Measurements from ENCODE around the gene SNTA1.
"Not testable (repeated sequence)": the region's sequence is repeated elsewhere in the genome, so short reads cannot be mapped to it uniquely, and the experiment has no call there.

Gene SNTA1

DNA sequence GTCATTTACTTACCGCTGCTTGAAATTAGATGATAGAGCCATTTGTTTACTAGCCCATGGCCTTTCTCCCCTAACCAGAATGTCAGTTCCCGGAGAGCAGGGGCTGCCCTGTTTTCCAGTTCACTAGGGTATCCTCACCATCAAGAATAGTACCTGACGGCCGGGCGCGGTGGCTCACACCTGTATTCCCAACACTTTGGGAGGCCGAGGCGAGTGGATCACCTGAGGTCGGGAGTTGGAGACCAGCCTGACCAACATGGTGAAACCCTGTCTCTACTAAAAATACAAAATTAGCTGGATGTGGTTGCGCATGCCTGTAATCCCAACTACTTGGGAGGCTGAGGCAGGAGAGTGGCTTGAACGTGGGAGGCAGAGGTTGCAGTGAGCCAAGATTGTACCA is 19.7 kb downstream of the SNTA1 start:
- not testable (repeated sequence) for DNase-seq (ENCODE audit: low spot score); H3K4me1 Mint-ChIP-seq (ENCODE audit: low read depth); H3K9me3 Mint-ChIP-seq; H3K27ac Mint-ChIP-seq; H3K36me3 Mint-ChIP-seq (ENCODE audit: low read depth); H3K27me3 Mint-ChIP-seq (ENCODE audit: low read depth); H3K4me3 Mint-ChIP-seq

DNA sequence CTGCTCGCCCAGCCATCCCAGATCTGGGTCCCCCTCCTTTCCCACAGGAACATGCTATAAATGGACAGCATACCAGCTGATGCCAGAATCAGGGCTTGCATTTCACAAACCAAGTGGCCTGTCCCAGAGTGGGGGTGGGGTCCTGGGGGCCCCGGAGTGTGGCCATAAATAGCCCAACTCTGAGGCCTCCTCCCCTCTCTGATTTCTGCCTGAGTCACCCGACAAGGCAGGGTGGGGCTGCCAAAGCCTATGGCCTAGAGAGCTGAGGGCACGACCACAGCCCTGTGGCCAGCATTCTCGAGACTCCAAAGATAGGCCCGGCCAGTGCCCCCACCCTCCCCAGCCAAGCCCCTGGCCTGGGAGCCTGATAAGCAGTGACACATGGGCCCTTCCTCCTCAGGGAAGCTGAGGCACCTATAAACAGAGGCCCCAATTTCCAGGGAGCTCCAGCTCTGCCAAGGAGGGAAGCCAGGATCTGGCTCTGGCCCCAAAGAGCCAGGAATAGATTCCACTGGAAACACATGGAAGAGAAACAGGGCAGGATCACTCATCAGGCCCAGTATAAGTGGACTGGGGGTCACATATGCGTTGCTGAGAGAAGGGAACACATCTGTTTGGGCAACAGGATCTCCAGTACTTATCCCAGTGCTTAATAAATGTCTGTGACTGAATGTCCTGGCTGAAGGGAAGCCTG is 20.3 kb downstream of the SNTA1 start:
- no peaks in the 10 kb centered on the region for H3K36me3 Mint-ChIP-seq (ENCODE audit: low read depth)

DNA sequence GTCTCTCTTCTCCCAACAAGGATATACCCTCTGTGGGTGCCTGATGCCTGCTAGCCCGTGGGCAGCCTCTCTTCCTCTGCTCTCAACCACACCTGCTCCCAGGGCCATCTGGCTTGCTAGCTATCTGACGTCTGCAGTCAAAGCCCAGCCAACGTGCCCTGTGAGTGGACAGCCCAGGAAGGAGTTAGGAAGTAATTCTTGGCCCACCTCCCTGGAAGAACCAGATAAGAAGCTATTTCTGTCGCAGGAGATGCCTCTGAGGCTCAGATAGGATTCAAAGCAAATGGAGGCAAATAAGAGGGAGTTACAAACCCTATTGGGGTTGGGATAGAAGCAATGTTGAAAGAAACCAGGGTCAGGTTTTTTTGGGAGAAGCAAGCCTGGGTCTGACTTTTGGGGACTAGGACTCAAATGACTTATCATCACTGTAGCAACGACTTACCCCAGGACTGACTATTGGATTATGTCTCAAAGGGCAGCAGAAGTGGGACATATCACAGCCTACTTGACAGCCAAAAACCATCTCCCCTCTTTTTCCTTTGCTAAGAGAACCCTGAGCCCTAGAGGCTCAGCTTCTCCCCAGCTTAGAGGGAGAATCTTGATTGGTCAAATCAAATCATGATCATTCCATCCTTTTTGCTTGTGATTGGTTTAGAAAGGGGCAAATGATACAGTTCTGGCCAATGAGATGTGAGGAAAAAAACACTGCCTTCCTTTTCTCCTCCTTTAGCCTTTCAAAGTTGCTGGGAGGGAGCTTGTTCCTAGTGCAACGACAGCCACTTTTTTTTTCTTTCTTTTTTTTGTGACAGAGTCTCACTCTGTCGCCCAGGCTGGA is 24.2 kb downstream of the SNTA1 start:
- H3K27me3 Mint-ChIP-seq (ENCODE audit: low read depth), result no peaks in the 10 kb centered on the region
- H3K27ac Mint-ChIP-seq, result no peak overlapping the region
- H3K4me3 Mint-ChIP-seq, result no peak overlapping the region
- no peaks in the 10 kb centered on the region for H3K36me3 Mint-ChIP-seq (ENCODE audit: low read depth)
- no peak for DNase-seq (ENCODE audit: low spot score)
- H3K4me1 Mint-ChIP-seq (ENCODE audit: low read depth), result no peaks in the 10 kb centered on the region
- no peaks in the 10 kb centered on the region for H3K9me3 Mint-ChIP-seq

More for the DNA sequence above, 20.3 kb downstream of the SNTA1 start:
- Mint-ChIP-seq H3K27me3 (ENCODE audit: low read depth) (no peaks in the 10 kb centered on the region), H3K9me3 (no peaks in the 10 kb centered on the region), H3K4me3 (no peak overlapping the region), H3K27ac (no peak overlapping the region), H3K4me1 (ENCODE audit: low read depth) (no peaks in the 10 kb centered on the region)
- DNase-seq (ENCODE audit: low spot score), result no peak

DNA sequence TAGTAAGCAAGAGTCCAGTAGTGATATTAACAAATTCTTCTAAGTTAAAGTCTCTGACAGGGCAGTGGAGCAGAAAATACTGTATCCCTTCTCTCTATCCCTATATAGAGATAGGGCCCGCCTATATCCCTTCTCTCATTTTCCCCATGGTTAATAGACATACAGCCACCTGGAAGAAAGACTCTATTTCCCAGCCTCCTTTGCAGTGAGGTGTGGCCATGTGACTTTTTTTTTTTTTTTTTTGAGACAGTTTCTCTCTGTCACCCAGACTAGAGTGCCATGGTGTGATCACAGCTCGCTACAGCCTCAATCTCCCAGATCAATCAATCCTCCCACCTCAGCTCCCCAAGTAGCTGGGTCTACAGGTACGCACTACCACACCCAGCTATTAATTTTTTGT is 25.5 kb downstream of the SNTA1 start:
- H3K4me1 Mint-ChIP-seq (ENCODE audit: low read depth), result no peaks in the 10 kb centered on the region
- no peak for DNase-seq (ENCODE audit: low spot score)
- no peaks in the 10 kb centered on the region for H3K9me3 Mint-ChIP-seq
- H3K36me3 Mint-ChIP-seq (ENCODE audit: low read depth), result no peaks in the 10 kb centered on the region
- H3K27me3 Mint-ChIP-seq (ENCODE audit: low read depth), result no peaks in the 10 kb centered on the region
- no peak overlapping the region for H3K4me3 Mint-ChIP-seq
- H3K27ac Mint-ChIP-seq, result no peak overlapping the region

DNA sequence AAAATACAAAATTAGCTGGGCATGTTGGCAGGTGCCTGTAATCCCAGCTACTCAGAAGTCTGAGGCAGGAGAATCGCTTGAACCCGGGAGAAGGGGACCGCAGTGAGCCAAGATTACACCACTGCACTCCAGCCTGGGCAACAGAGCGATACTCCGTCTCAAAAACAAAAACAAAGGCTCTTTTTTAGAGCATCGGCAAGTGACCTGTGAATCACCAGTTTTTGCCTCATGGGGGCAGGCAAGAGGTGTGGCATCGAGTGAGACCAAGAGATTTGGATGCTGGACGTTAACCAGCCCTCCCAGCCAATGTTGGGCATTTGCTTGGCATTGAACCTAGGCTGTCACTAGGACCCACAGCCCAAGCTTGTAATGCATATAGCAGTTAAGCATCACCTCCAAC is 27.6 kb downstream of the SNTA1 start:
- H3K9me3 Mint-ChIP-seq, result no peaks in the 10 kb centered on the region
- H3K4me1 Mint-ChIP-seq (ENCODE audit: low read depth), result no peaks in the 10 kb centered on the region
- no peaks in the 10 kb centered on the region for H3K36me3 Mint-ChIP-seq (ENCODE audit: low read depth)
- no peak for DNase-seq (ENCODE audit: low spot score)
- H3K27me3 Mint-ChIP-seq (ENCODE audit: low read depth), result no peaks in the 10 kb centered on the region
- no peak overlapping the region for H3K27ac Mint-ChIP-seq
- H3K4me3 Mint-ChIP-seq, result no peak overlapping the region

DNA sequence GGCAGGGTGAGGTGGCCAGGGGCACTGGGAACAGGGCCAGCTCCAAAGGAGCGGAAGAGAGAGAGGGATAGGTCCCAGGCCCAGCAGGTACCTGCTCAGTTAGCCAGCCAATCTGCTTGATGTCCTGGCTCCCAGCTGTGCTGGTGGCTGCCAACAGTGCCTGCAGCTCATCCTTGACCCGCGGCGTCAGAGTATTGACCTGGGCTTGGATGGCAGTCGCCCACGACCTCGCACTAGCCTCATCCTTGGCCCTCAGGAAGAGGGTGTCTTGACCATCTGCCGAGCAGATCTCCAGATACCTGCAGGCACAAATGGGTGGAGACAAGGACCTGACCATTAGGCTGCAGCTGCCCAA is 31.1 kb downstream of the SNTA1 start:
- H3K27me3 Mint-ChIP-seq (ENCODE audit: low read depth), result no peaks in the 10 kb centered on the region
- H3K36me3 Mint-ChIP-seq (ENCODE audit: low read depth), result peaks cover 7% of the 10 kb centered on the region
- H3K27ac Mint-ChIP-seq, result no peak overlapping the region
- H3K9me3 Mint-ChIP-seq, result no peaks in the 10 kb centered on the region
- H3K4me1 Mint-ChIP-seq (ENCODE audit: low read depth), result no peaks in the 10 kb centered on the region
- DNase-seq (ENCODE audit: low spot score), result no peak
- H3K4me3 Mint-ChIP-seq, result no peak overlapping the region

DNA sequence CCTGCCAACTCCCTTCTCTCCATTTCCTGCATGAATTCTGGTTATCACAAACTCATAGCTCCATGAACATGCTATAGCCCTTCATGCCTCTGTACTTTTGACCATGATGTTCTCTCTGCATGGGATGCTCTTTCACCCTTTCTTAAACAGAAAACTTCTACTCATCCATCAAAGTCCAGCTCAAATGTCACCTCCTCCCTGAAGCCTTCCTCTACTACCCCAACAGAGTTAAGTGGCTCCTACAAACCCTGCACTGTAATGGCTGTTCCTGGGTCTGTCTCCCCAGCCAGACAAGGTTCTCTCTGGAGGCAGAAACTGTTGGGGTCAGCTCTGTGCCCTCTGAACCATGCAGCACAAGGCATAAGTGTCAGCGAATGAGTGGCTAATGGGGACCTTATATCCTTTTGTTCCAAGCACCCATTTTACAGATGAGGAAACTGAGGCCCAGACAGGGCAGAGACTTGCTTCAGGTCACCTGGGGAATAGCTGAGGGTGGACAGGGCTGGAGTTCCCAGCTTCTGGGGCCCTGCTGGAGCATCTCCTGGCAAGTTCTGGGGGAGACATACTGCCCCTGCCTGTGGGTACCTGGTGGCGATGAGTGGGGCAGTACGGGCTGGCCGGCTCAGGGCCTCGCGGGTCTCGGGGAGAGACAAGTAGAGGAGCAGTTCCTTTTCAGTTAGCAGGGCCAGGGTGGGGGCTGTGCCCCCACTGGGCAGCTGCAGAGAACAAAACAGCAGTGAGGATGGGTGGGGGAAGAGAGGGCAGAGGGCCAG is 31.7 kb downstream of the SNTA1 start:
- Mint-ChIP-seq H3K27ac (no peak overlapping the region), H3K4me1 (ENCODE audit: low read depth) (no peaks in the 10 kb centered on the region), H3K4me3 (no peak overlapping the region), H3K9me3 (no peaks in the 10 kb centered on the region), H3K36me3 (ENCODE audit: low read depth) (peaks cover 12% of the 10 kb centered on the region), H3K27me3 (ENCODE audit: low read depth) (no peaks in the 10 kb centered on the region)
- no peak for DNase-seq (ENCODE audit: low spot score)

DNA sequence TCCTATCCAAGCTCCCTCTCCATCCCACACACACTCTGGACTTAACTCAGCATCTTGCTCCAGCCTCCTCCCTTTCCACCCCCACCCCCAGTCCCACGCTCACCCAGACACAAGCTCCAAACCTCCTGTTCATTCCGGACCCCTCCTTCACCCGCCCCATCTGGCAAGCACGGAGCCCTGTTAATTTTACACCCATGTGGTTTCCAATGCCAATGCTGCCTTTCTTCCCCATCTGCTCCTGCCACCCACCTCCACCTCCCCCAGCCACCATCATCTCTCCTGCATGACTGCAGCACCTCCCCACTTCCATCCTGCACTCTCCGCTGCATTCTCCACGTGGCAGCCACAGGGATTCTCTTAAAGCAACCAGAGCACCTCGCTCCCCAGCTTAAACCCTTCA is 32.3 kb downstream of the SNTA1 start:
- H3K36me3 Mint-ChIP-seq (ENCODE audit: low read depth), result peaks cover 12% of the 10 kb centered on the region
- no peak overlapping the region for H3K27ac Mint-ChIP-seq
- no peak for DNase-seq (ENCODE audit: low spot score)
- no peaks in the 10 kb centered on the region for H3K4me1 Mint-ChIP-seq (ENCODE audit: low read depth)
- H3K27me3 Mint-ChIP-seq (ENCODE audit: low read depth), result no peaks in the 10 kb centered on the region
- H3K4me3 Mint-ChIP-seq, result no peak overlapping the region
- no peaks in the 10 kb centered on the region for H3K9me3 Mint-ChIP-seq

DNA sequence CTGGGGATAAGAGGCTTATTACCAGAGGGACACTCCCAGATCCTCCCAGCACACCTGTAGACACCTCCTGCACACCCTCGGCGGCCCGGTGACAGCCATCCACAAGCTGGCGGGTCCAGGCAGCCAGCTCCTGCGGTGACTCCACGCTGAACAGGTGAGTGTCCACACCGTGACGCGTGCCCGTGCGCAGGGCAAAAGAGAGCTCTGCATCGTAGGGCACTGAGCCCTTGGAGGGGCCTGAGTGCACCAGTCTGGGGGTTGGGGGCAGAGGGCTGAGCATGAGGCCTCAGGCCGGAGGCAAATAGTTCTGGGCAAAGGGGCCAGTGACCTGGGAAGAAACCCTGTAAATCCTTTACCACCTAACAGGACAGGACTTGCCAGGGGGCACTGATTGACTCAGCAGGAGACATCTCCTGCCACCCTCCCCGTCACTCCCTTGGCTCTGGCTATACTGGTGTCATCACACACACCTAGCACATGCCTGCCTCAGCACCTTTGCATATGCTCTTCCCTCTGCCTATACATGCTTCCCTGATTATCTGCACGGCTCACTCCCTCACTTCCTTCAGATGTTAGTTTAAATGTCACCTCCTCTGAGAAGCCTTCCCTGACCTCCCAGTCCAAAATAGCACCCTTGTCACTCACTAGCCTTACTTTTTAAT is 33.4 kb downstream of the SNTA1 start:
- Mint-ChIP-seq H3K27ac (no peak overlapping the region), H3K27me3 (ENCODE audit: low read depth) (no peaks in the 10 kb centered on the region), H3K4me3 (no peak overlapping the region), H3K4me1 (ENCODE audit: low read depth) (no peaks in the 10 kb centered on the region), H3K36me3 (ENCODE audit: low read depth) (peaks cover 12% of the 10 kb centered on the region), H3K9me3 (no peaks in the 10 kb centered on the region)
- no peak for DNase-seq (ENCODE audit: low spot score)

DNA sequence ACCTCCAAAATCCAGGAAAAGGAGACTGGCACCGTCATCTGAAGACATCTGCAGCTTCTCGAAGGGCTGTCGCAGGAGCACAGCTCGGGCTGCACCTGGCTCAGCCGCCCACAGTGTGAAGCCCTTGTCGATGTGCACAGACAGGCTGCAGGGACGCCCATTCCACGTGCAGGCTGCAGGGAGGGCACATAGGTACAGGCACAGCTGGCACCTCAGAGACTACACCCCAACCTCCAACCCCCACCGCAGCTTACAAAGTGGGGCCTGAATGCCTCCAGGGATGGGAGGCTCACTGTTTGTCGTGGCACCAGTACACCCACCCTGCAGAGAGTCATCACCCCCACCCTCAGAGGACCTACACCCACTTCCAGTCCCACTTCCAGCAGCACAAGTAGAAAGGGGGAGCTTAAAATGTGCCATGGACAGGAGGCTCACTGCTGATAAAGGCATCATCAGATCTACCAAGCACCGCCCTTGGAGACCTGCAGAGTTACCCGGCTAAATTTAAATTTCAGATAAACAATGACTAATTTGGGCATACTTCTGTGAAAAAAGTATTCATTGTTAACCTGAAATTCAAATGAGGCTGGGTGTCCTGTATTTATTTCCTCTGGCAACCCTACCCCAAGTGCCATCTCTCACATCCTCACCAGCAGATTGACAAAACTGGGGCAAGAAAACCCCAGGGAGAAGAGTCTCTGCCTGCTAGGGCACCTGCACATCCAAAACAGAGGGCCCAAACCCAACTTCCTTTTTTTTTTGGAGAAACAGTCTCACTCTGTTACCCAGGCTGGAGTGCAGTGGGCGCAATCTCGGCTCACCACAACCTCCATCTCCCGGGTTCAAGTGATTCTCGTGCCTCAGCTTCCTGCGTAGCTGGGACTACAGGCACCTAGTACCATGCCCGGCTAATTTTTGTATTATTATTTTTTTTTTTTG is 34.6 kb downstream of the SNTA1 start:
- H3K4me1 Mint-ChIP-seq (ENCODE audit: low read depth), result no peaks in the 10 kb centered on the region
- H3K27ac Mint-ChIP-seq, result no peak overlapping the region
- DNase-seq (ENCODE audit: low spot score), result no peak
- peaks cover 12% of the 10 kb centered on the region for H3K36me3 Mint-ChIP-seq (ENCODE audit: low read depth)
- no peak overlapping the region for H3K4me3 Mint-ChIP-seq
- no peaks in the 10 kb centered on the region for H3K27me3 Mint-ChIP-seq (ENCODE audit: low read depth)
- no peaks in the 10 kb centered on the region for H3K9me3 Mint-ChIP-seq

DNA sequence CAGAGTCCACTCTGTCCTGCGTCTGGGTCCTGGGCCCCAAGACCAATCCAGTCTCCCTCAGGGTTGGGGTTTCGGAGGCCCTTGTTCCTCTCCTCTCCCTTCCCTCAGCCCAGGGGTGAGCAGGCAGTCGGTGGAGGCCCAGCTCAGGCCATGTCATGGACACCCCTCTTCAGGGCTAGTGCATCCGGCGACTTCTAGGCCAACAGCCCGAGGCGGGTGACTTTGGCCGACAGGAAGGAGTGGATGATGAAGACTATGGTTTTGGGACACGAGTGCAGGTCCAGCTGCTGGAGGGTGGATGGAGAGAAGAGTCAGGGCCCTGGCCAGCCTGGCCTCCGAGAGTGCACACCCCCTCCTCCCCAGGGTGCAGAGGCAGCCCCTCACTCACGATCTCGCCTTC is 35.2 kb downstream of the SNTA1 start:
- Mint-ChIP-seq H3K36me3 (ENCODE audit: low read depth) (peaks cover 12% of the 10 kb centered on the region), H3K9me3 (no peaks in the 10 kb centered on the region)

DNA sequence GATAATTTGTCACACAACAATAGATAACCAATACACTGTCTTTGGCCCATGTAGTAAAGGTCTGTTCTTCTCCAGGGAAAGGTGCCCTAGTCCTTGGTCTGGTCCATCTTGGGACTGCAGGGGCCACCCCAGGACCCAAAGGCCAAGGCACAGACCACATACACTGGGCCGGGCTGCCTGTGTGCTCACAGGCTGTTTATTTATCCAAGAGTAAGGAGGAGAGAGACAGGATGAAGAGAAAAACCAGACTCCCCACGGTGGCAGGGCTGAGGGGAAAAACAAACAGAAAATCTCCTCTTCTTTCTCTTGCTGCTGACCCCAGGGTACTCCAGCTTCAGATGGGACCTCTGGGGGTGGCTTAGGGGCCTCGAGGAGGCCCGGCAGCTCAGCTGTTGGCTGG is 35.8 kb downstream of the SNTA1 start:
- H3K27ac Mint-ChIP-seq, result no peak overlapping the region

More for the DNA sequence above, 35.2 kb downstream of the SNTA1 start:
- H3K27me3 Mint-ChIP-seq (ENCODE audit: low read depth), result no peaks in the 10 kb centered on the region
- no peak overlapping the region for H3K27ac Mint-ChIP-seq
- no peak for DNase-seq (ENCODE audit: low spot score)
- no peak overlapping the region for H3K4me3 Mint-ChIP-seq
- H3K4me1 Mint-ChIP-seq (ENCODE audit: low read depth), result peaks cover 1% of the 10 kb centered on the region

DNA sequence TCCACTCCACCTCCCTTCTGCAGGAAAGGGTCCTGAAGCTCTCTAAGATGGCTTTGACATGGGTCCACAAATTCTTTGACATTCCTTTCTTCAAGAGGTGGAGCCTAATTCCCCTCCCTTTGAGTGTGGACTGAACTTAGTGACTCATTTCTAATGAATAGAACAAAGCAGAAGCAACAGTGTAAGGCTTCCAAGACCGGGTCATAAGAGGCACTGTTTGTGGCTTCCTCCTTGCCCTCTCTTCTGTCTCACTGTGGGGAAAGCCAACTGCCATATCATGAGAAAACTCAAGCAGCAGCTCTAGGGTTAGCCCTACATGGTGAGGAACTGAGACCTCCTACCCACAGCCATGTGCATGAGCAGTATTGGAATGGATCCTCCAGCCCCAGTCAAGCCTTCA is 36.3 kb downstream of the SNTA1 start:
- H3K4me1 Mint-ChIP-seq (ENCODE audit: low read depth), result peaks cover 5% of the 10 kb centered on the region
- no peak for DNase-seq (ENCODE audit: low spot score)
- no peaks in the 10 kb centered on the region for H3K27me3 Mint-ChIP-seq (ENCODE audit: low read depth)
- no peak overlapping the region for H3K27ac Mint-ChIP-seq
- peaks cover 12% of the 10 kb centered on the region for H3K36me3 Mint-ChIP-seq (ENCODE audit: low read depth)
- H3K9me3 Mint-ChIP-seq, result no peaks in the 10 kb centered on the region
- H3K4me3 Mint-ChIP-seq, result no peak overlapping the region

More for the DNA sequence above, 35.8 kb downstream of the SNTA1 start:
- H3K36me3 Mint-ChIP-seq (ENCODE audit: low read depth), result peaks cover 12% of the 10 kb centered on the region
- H3K4me3 Mint-ChIP-seq, result no peak overlapping the region
- H3K27me3 Mint-ChIP-seq (ENCODE audit: low read depth), result no peaks in the 10 kb centered on the region
- peaks cover 1% of the 10 kb centered on the region for H3K4me1 Mint-ChIP-seq (ENCODE audit: low read depth)
- no peak for DNase-seq (ENCODE audit: low spot score)
- no peaks in the 10 kb centered on the region for H3K9me3 Mint-ChIP-seq
